H9 (cell line): ENCODE measurements around the gene ATP6AP1. TPM values are rescaled to one million over a fixed set of nuclear protein-coding genes. Genes with fewer than 3 reads are reported as not detected.

Experiments used
- DNase-seq: peaks from one replicate; pipeline ENCODE4 v3.0.0-alpha.2; 2017
- H2AFZ ChIP-seq: one replicate; pipeline ENCODE4 v1.6.1; 2013; ENCODE audit warnings: mild to moderate bottlenecking, low read length, control low read depth, moderate library complexity
- H2AK5ac ChIP-seq: 2 replicates; pipeline ENCODE4 v1.6.1; 2013; ENCODE audit warnings: low read length, control low read depth, mixed read lengths; ENCODE audit not compliant: insufficient read length
- H2BK120ac ChIP-seq: one replicate; pipeline ENCODE4 v1.6.1; 2013; ENCODE audit warnings: low read depth, mild to moderate bottlenecking, low read length, control low read depth, inconsistent platforms; ENCODE audit not compliant: poor library complexity, severe bottlenecking
- H2BK12ac ChIP-seq: 2 replicates; pipeline ENCODE4 v1.6.1; 2013; ENCODE audit warnings: low read length, control low read depth, mixed read lengths, low read depth; ENCODE audit not compliant: insufficient read length
- H2BK15ac ChIP-seq: 2 replicates; pipeline ENCODE4 v1.6.1; 2013; ENCODE audit warnings: low read depth, low read length, control low read depth
- H2BK20ac ChIP-seq: one replicate; pipeline ENCODE4 v1.6.1; 2013; ENCODE audit warnings: low read depth, mild to moderate bottlenecking, low read length, control low read depth, inconsistent platforms; ENCODE audit not compliant: poor library complexity, severe bottlenecking
- H2BK5ac ChIP-seq: 2 replicates; pipeline ENCODE4 v1.6.1; 2013; ENCODE audit warnings: low read length, control low read depth, mixed read lengths; ENCODE audit not compliant: insufficient read length
- H3K14ac ChIP-seq: 2 replicates; pipeline ENCODE4 v1.6.1; 2013; ENCODE audit warnings: low read length, control low read depth; ENCODE audit not compliant: insufficient read depth
- H3K18ac ChIP-seq: 2 replicates; pipeline ENCODE4 v1.6.1; 2013; ENCODE audit warnings: low read depth, mild to moderate bottlenecking, mixed read lengths, low read length, control low read depth; ENCODE audit not compliant: insufficient read length
- H3K23ac ChIP-seq: 2 replicates; pipeline ENCODE4 v1.6.1; 2013; ENCODE audit warnings: low read length, control low read depth, mixed read lengths, low read depth; ENCODE audit not compliant: insufficient read length
- H3K23me2 ChIP-seq: 2 replicates; pipeline ENCODE4 v1.6.1; 2013; ENCODE audit warnings: low read depth, mild to moderate bottlenecking, mixed read lengths, low read length, control low read depth; ENCODE audit not compliant: insufficient read length, poor library complexity, severe bottlenecking
- H3K27ac ChIP-seq: 2 replicates; pipeline ENCODE4 v1.5.1; 2013; ENCODE audit warnings: low read length, control low read depth, mixed read lengths, low read depth; ENCODE audit not compliant: insufficient read length
- H3K27me3 ChIP-seq: 2 replicates; pipeline ENCODE4 v1.6.1; 2013; ENCODE audit warnings: low read length, control low read depth, inconsistent platforms; ENCODE audit not compliant: insufficient read depth
- H3K4ac ChIP-seq: 2 replicates; pipeline ENCODE4 v1.6.1; 2013; ENCODE audit warnings: low read depth, mild to moderate bottlenecking, control low read depth, inconsistent platforms, low read length, moderate library complexity
- H3K4me1 ChIP-seq: 2 replicates; pipeline ENCODE4 v1.6.1; 2013; ENCODE audit warnings: low read length, control low read depth, inconsistent platforms; ENCODE audit not compliant: insufficient read depth
- H3K4me2 ChIP-seq: 2 replicates; pipeline ENCODE4 v1.6.1; 2013; ENCODE audit warnings: low read length, control low read depth, mixed read lengths; ENCODE audit not compliant: insufficient read length, insufficient read depth
- H3K56ac ChIP-seq: 2 replicates; pipeline ENCODE4 v1.6.1; 2013; ENCODE audit warnings: low read depth, mild to moderate bottlenecking, mixed read lengths, low read length, control low read depth; ENCODE audit not compliant: insufficient read length
- H3K79me1 ChIP-seq: 2 replicates; pipeline ENCODE4 v1.6.1; 2013; ENCODE audit warnings: low read depth, mild to moderate bottlenecking, moderate library complexity, low read length, control low read depth, inconsistent platforms; ENCODE audit not compliant: insufficient read depth, poor library complexity, severe bottlenecking
- H3K79me2 ChIP-seq: 2 replicates; pipeline ENCODE4 v1.6.1; 2013; ENCODE audit warnings: low read length, control low read depth, inconsistent platforms; ENCODE audit not compliant: insufficient read depth
- H3K9ac ChIP-seq: 2 replicates; pipeline ENCODE4 v1.6.1; 2013; ENCODE audit warnings: low read length, control low read depth, mixed read lengths; ENCODE audit not compliant: insufficient read length; ENCODE audit errors: extremely low read depth
- H3K9me3 ChIP-seq: one replicate; pipeline ENCODE4 v1.6.1; 2013; ENCODE audit warnings: low read depth, low read length, inconsistent platforms; ENCODE audit not compliant: control insufficient read depth
- H3T11ph ChIP-seq: one replicate; pipeline ENCODE4 v1.6.1; 2013; ENCODE audit warnings: mild to moderate bottlenecking, low read length, control low read depth, inconsistent platforms
- H4K20me1 ChIP-seq: one replicate; pipeline ENCODE4 v1.6.1; 2013; ENCODE audit not compliant: control insufficient read depth, insufficient read length, insufficient read depth
- H4K5ac ChIP-seq: 2 replicates; pipeline ENCODE4 v1.6.1; 2013; ENCODE audit warnings: low read depth, mild to moderate bottlenecking, mixed read lengths, low read length, control low read depth; ENCODE audit not compliant: insufficient read length
- H4K8ac ChIP-seq: replicated peaks from 2 replicates; pipeline ENCODE4 v1.6.1; 2013; ENCODE audit warnings: low read length, control low read depth, mixed read lengths, low read depth; ENCODE audit not compliant: insufficient read length
- H4K91ac ChIP-seq: 2 replicates; pipeline ENCODE4 v1.6.1; 2013; ENCODE audit warnings: low read depth, mild to moderate bottlenecking, moderate library complexity, mixed read lengths, low read length, control low read depth; ENCODE audit not compliant: insufficient read length
- H3K27ac Mint-ChIP-seq, 3 experiments: 2 replicates in 2 of 3; 3 replicates in 1 of 3; pipeline ENCODE4 v1.8.0; 2020 to 2021; ENCODE audit warnings: mixed read lengths in 3 of 3, mild to moderate bottlenecking in 1 of 3, moderate library complexity in 1 of 3
- H3K27me3 Mint-ChIP-seq: 2 replicates; pipeline ENCODE4 v1.8.0; 2021; ENCODE audit warnings: low read depth, mild to moderate bottlenecking, moderate library complexity, mixed read lengths
- H3K36me3 Mint-ChIP-seq, 3 experiments: 2 replicates in 2 of 3; 3 replicates in 1 of 3; pipeline ENCODE4 v1.8.0; 2020 to 2021; ENCODE audit warnings: low read depth in 3 of 3, mixed read lengths in 3 of 3; ENCODE audit not compliant: insufficient read depth in 1 of 3
- H3K4me1 Mint-ChIP-seq, 2 experiments: 2 replicates each; pipeline ENCODE4 v1.8.0; 2020; ENCODE audit warnings: mixed read lengths in 2 of 2
- H3K4me3 Mint-ChIP-seq, 2 experiments: 2 replicates in 1 of 2; 3 replicates in 1 of 2; pipeline ENCODE4 v1.8.0; 2020 to 2021; ENCODE audit warnings: mild to moderate bottlenecking in 2 of 2, mixed read lengths in 2 of 2, moderate library complexity in 1 of 2
- H3K9me3 Mint-ChIP-seq, 2 experiments: 2 replicates in 1 of 2; 3 replicates in 1 of 2; pipeline ENCODE4 v1.8.0; 2020; ENCODE audit warnings: mild to moderate bottlenecking in 2 of 2, mixed read lengths in 2 of 2, moderate library complexity in 1 of 2
- CTCF ChIP-seq: fragments of 200-600 bp; sonication (generic); conservative IDR thresholded peaks from 3 replicates; pipeline ENCODE4 v1.8.0; 2021; ENCODE audit warnings: antibody characterized with exemption, mild to moderate bottlenecking
- WGBS: extraction: QIAGEN DNeasy Blood & Tissue Kit; methylation state at CpG from one replicate; pipeline ENCODE4 v1.1.7; 2013; ENCODE audit warnings: missing lambda C conversion rate, low lambda C conversion rate, mixed read lengths; ENCODE audit not compliant: insufficient read length; ENCODE audit errors: extremely low coverage; 5-methylcytosine and 5-hydroxymethylcytosine counted together
- total RNA-seq: library from RNA; stranded (reverse); gene quantifications from 2 replicates; pipeline ENCODE4 v1.2.1, GENCODE V29; 2021

ATP6AP1 gene
- total RNA-seq, 1 experiment from 2014 or later = 45.6 TPM

DNA sequence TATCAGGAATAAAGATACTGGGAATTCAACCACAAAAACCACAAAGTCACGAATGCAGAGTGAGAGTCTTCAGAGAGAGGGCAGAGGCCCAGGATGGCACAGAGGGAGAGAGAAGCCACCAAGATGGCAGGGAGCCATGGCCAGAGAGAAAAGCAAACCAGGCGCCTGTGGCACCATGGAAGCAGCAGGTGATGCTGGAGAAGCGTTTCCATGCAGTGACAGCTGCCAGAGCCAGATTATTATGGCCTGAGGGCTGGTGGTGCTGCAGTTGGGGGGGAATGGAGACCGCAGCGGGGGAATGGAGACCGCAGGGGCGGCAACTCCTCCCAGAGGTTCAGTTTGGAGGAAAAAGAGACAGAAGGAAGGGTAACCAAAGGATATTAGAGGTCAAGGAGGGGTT, 11.3 kb upstream of the ATP6AP1 start:
- Histone ChIP-seq H4K5ac (no peak overlapping the region), H3K14ac (no peak overlapping the region), H2AK5ac (no peak overlapping the region), H3K56ac (no peak overlapping the region), H3T11ph (no peak overlapping the region), H2BK5ac (no peak overlapping the region), H2BK12ac (no peak overlapping the region), H3K4me2 (no peak overlapping the region), H2BK15ac (no peak overlapping the region), H3K9me3 (peaks cover 43% of the 10 kb centered on the region), H3K4me1 (no peaks in the 10 kb centered on the region), H3K23me2 (peaks cover 1% of the 10 kb centered on the region), H2AFZ (no peak overlapping the region), H3K27ac (no peak overlapping the region), H3K23ac (no peak overlapping the region), H3K4ac (no peak overlapping the region), H4K20me1 (no peaks in the 10 kb centered on the region), H3K79me1 (no peaks in the 10 kb centered on the region), H2BK20ac (no peak overlapping the region), H4K8ac (no peak overlapping the region), H4K91ac (no peak overlapping the region), H3K18ac (no peak overlapping the region), H3K27me3 (no peaks in the 10 kb centered on the region), H3K9ac (no peak overlapping the region), H3K79me2 (no peaks in the 10 kb centered on the region), H2BK120ac (no peak overlapping the region)
- H3K4me3 Mint-ChIP-seq = no peak overlapping the region
- no peaks in the 10 kb centered on the region for H3K27me3 Mint-ChIP-seq
- no peaks in the 10 kb centered on the region for H3K4me1 Mint-ChIP-seq
- peaks cover 56 to 68% of the 10 kb centered on the region in 2 experiments for H3K9me3 Mint-ChIP-seq
- DNase-seq = no peak
- WGBS = no CpG with 5 or more reads among the region's 7 CpGs
- no peak for TF ChIP-seq CTCF
- H3K36me3 Mint-ChIP-seq = peaks cover 14 to 36% (median 21%) of the 10 kb centered on the region in 3 experiments
- no peak overlapping the region; a peak in 1 of 7 replicates for H3K27ac Mint-ChIP-seq
